Measurements from ENCODE around the gene BABAM2. TPM values are rescaled to one million over a fixed set of nuclear protein-coding genes. Genes with fewer than 3 reads are reported as not detected.
"Not testable (repeated sequence)": the region's sequence is repeated elsewhere in the genome, so short reads cannot be mapped to it uniquely, and the experiment has no call there.

BABAM2 gene
- polyA plus RNA-seq, 2 donors: 9.1 to 18.0 TPM

- WGBS, 2 donors: 81 to 86% methylated on average over 3 of the region's 3 CpGs
- Histone ChIP-seq H3K27ac (ENCODE audit: low read depth in 2 of 2, low read length in 1 of 2) (no peak overlapping the region), H3K27me3 (ENCODE audit: control insufficient read depth in 1 of 2, insufficient read depth in 2 of 2, low read length in 2 of 2) (no peaks in the 10 kb centered on the region), H3K9me3 (ENCODE audit: control insufficient read depth in 2 of 2, insufficient read depth in 1 of 2, low read depth in 1 of 2, low read length in 1 of 2) (no peaks in the 10 kb centered on the region), H3K36me3 (ENCODE audit: control insufficient read depth in 2 of 2, insufficient read depth in 2 of 2, low read length in 1 of 2) (no peaks in the 10 kb centered on the region), H3K4me3 (ENCODE audit: low read depth in 1 of 2, low read length in 2 of 2) (no peak overlapping the region), H3K4me1 (ENCODE audit: control insufficient read depth in 2 of 2, insufficient read depth in 2 of 2, low read length in 1 of 2) (no peaks in the 10 kb centered on the region)
Measured at GRCh38 chr2:27964067-27964466, 73.5 kb downstream of the BABAM2 start.

GRCh38 chr2:27965841-27966240, 75.3 kb downstream of the BABAM2 start:
- H3K4me1 ChIP-seq (ENCODE audit: control insufficient read depth in 2 of 2, insufficient read depth in 2 of 2, low read length in 1 of 2): no peaks in the 10 kb centered on the region
- no peaks in the 10 kb centered on the region for H3K9me3 ChIP-seq (ENCODE audit: control insufficient read depth in 2 of 2, insufficient read depth in 1 of 2, low read depth in 1 of 2, low read length in 1 of 2)
- no peak overlapping the region for H3K4me3 ChIP-seq (ENCODE audit: low read depth in 1 of 2, low read length in 2 of 2)
- H3K36me3 ChIP-seq (ENCODE audit: control insufficient read depth in 2 of 2, insufficient read depth in 2 of 2, low read length in 1 of 2): no peaks in the 10 kb centered on the region
- 79 to 83% methylated on average over 2 of the region's 2 CpGs for WGBS, 2 donors
- no peaks in the 10 kb centered on the region for H3K27me3 ChIP-seq (ENCODE audit: control insufficient read depth in 1 of 2, insufficient read depth in 2 of 2, low read length in 2 of 2)
- no peak overlapping the region for H3K27ac ChIP-seq (ENCODE audit: low read depth in 2 of 2, low read length in 1 of 2)

GRCh38 chr2:27966466-27966865, 75.9 kb downstream of the BABAM2 start:
- H3K9me3 ChIP-seq (ENCODE audit: control insufficient read depth in 2 of 2, insufficient read depth in 1 of 2, low read depth in 1 of 2, low read length in 1 of 2): no peaks in the 10 kb centered on the region
- H3K36me3 ChIP-seq (ENCODE audit: control insufficient read depth in 2 of 2, insufficient read depth in 2 of 2, low read length in 1 of 2): no peaks in the 10 kb centered on the region
- H3K27ac ChIP-seq (ENCODE audit: low read depth in 2 of 2, low read length in 1 of 2): no peak overlapping the region
- no peaks in the 10 kb centered on the region for H3K27me3 ChIP-seq (ENCODE audit: control insufficient read depth in 1 of 2, insufficient read depth in 2 of 2, low read length in 2 of 2)
- no peaks in the 10 kb centered on the region for H3K4me1 ChIP-seq (ENCODE audit: control insufficient read depth in 2 of 2, insufficient read depth in 2 of 2, low read length in 1 of 2)
- WGBS, 2 donors: 67% methylated on average over 3 of the region's 3 CpGs
- no peak overlapping the region for H3K4me3 ChIP-seq (ENCODE audit: low read depth in 1 of 2, low read length in 2 of 2)

GRCh38 chr2:27967076-27967475, 76.5 kb downstream of the BABAM2 start:
- Histone ChIP-seq H3K36me3 (ENCODE audit: control insufficient read depth in 2 of 2, insufficient read depth in 2 of 2, low read length in 1 of 2) (no peaks in the 10 kb centered on the region), H3K4me1 (ENCODE audit: control insufficient read depth in 2 of 2, insufficient read depth in 2 of 2, low read length in 1 of 2) (no peaks in the 10 kb centered on the region), H3K4me3 (ENCODE audit: low read depth in 1 of 2, low read length in 2 of 2) (no peak overlapping the region), H3K9me3 (ENCODE audit: control insufficient read depth in 2 of 2, insufficient read depth in 1 of 2, low read depth in 1 of 2, low read length in 1 of 2) (no peaks in the 10 kb centered on the region), H3K27ac (ENCODE audit: low read depth in 2 of 2, low read length in 1 of 2) (no peak overlapping the region), H3K27me3 (ENCODE audit: control insufficient read depth in 1 of 2, insufficient read depth in 2 of 2, low read length in 2 of 2) (no peaks in the 10 kb centered on the region)
- 80 to 85% methylated on average over 4 of the region's 4 CpGs for WGBS, 2 donors

GRCh38 chr2:27968045-27968444, 77.5 kb downstream of the BABAM2 start:
- not testable (repeated sequence) for H3K27me3 ChIP-seq (ENCODE audit: control insufficient read depth in 1 of 2, insufficient read depth in 2 of 2, low read length in 2 of 2); H3K4me1 ChIP-seq (ENCODE audit: control insufficient read depth in 2 of 2, insufficient read depth in 2 of 2, low read length in 1 of 2); H3K36me3 ChIP-seq (ENCODE audit: control insufficient read depth in 2 of 2, insufficient read depth in 2 of 2, low read length in 1 of 2); H3K4me3 ChIP-seq (ENCODE audit: low read depth in 1 of 2, low read length in 2 of 2); H3K9me3 ChIP-seq (ENCODE audit: control insufficient read depth in 2 of 2, insufficient read depth in 1 of 2, low read depth in 1 of 2, low read length in 1 of 2); H3K27ac ChIP-seq (ENCODE audit: low read depth in 2 of 2, low read length in 1 of 2)
- 91 to 99% methylated on average over 4 of the region's 4 CpGs for WGBS, 2 donors

GRCh38 chr2:27968957-27969356, 78.4 kb downstream of the BABAM2 start:
- H3K27me3 ChIP-seq (ENCODE audit: control insufficient read depth in 1 of 2, insufficient read depth in 2 of 2, low read length in 2 of 2); H3K27ac ChIP-seq (ENCODE audit: low read depth in 2 of 2, low read length in 1 of 2); H3K9me3 ChIP-seq (ENCODE audit: control insufficient read depth in 2 of 2, insufficient read depth in 1 of 2, low read depth in 1 of 2, low read length in 1 of 2); H3K36me3 ChIP-seq (ENCODE audit: control insufficient read depth in 2 of 2, insufficient read depth in 2 of 2, low read length in 1 of 2); H3K4me3 ChIP-seq (ENCODE audit: low read depth in 1 of 2, low read length in 2 of 2); H3K4me1 ChIP-seq (ENCODE audit: control insufficient read depth in 2 of 2, insufficient read depth in 2 of 2, low read length in 1 of 2): not testable (repeated sequence)
- 95 to 96% methylated on average over 2 of the region's 2 CpGs for WGBS, 2 donors

- Histone ChIP-seq H3K27me3 (ENCODE audit: control insufficient read depth in 1 of 2, insufficient read depth in 2 of 2, low read length in 2 of 2) (no peaks in the 10 kb centered on the region), H3K27ac (ENCODE audit: low read depth in 2 of 2, low read length in 1 of 2) (no peak overlapping the region), H3K9me3 (ENCODE audit: control insufficient read depth in 2 of 2, insufficient read depth in 1 of 2, low read depth in 1 of 2, low read length in 1 of 2) (no peaks in the 10 kb centered on the region), H3K4me3 (ENCODE audit: low read depth in 1 of 2, low read length in 2 of 2) (no peak overlapping the region), H3K36me3 (ENCODE audit: control insufficient read depth in 2 of 2, insufficient read depth in 2 of 2, low read length in 1 of 2) (no peaks in the 10 kb centered on the region), H3K4me1 (ENCODE audit: control insufficient read depth in 2 of 2, insufficient read depth in 2 of 2, low read length in 1 of 2) (no peaks in the 10 kb centered on the region)
- WGBS, 2 donors: 87 to 88% methylated on average over 2 of the region's 2 CpGs
Measured at GRCh38 chr2:27972311-27972710, 81.8 kb downstream of the BABAM2 start.

GRCh38 chr2:27973592-27973991, 83.1 kb downstream of the BABAM2 start:
- WGBS, 2 donors: 84 to 85% methylated on average over 3 of the region's 3 CpGs
- no peak overlapping the region for H3K27ac ChIP-seq (ENCODE audit: low read depth in 2 of 2, low read length in 1 of 2)
- H3K36me3 ChIP-seq (ENCODE audit: control insufficient read depth in 2 of 2, insufficient read depth in 2 of 2, low read length in 1 of 2): no peaks in the 10 kb centered on the region
- H3K9me3 ChIP-seq (ENCODE audit: control insufficient read depth in 2 of 2, insufficient read depth in 1 of 2, low read depth in 1 of 2, low read length in 1 of 2): no peaks in the 10 kb centered on the region
- H3K27me3 ChIP-seq (ENCODE audit: control insufficient read depth in 1 of 2, insufficient read depth in 2 of 2, low read length in 2 of 2): no peaks in the 10 kb centered on the region
- no peak overlapping the region for H3K4me3 ChIP-seq (ENCODE audit: low read depth in 1 of 2, low read length in 2 of 2)
- H3K4me1 ChIP-seq (ENCODE audit: control insufficient read depth in 2 of 2, insufficient read depth in 2 of 2, low read length in 1 of 2): no peaks in the 10 kb centered on the region

GRCh38 chr2:27976308-27976707, 85.8 kb downstream of the BABAM2 start:
- Histone ChIP-seq H3K36me3 (ENCODE audit: control insufficient read depth in 2 of 2, insufficient read depth in 2 of 2, low read length in 1 of 2) (no peaks in the 10 kb centered on the region), H3K27me3 (ENCODE audit: control insufficient read depth in 1 of 2, insufficient read depth in 2 of 2, low read length in 2 of 2) (no peaks in the 10 kb centered on the region), H3K9me3 (ENCODE audit: control insufficient read depth in 2 of 2, insufficient read depth in 1 of 2, low read depth in 1 of 2, low read length in 1 of 2) (no peaks in the 10 kb centered on the region), H3K27ac (ENCODE audit: low read depth in 2 of 2, low read length in 1 of 2) (no peak overlapping the region), H3K4me3 (ENCODE audit: low read depth in 1 of 2, low read length in 2 of 2) (no peak overlapping the region), H3K4me1 (ENCODE audit: control insufficient read depth in 2 of 2, insufficient read depth in 2 of 2, low read length in 1 of 2) (no peaks in the 10 kb centered on the region)
- WGBS, 2 donors: 95 to 97% methylated on average over 1 of the region's 1 CpG

GRCh38 chr2:27977731-27978312, 87.3 kb downstream of the BABAM2 start:
- no peaks in the 10 kb centered on the region for H3K27me3 ChIP-seq (ENCODE audit: control insufficient read depth in 1 of 2, insufficient read depth in 2 of 2, low read length in 2 of 2)
- H3K4me3 ChIP-seq (ENCODE audit: low read depth in 1 of 2, low read length in 2 of 2): no peak overlapping the region
- no peaks in the 10 kb centered on the region for H3K4me1 ChIP-seq (ENCODE audit: control insufficient read depth in 2 of 2, insufficient read depth in 2 of 2, low read length in 1 of 2)
- no peaks in the 10 kb centered on the region for H3K36me3 ChIP-seq (ENCODE audit: control insufficient read depth in 2 of 2, insufficient read depth in 2 of 2, low read length in 1 of 2)
- no peak overlapping the region for H3K27ac ChIP-seq (ENCODE audit: low read depth in 2 of 2, low read length in 1 of 2)
- 65 to 72% methylated on average over 3 of the region's 3 CpGs for WGBS, 2 donors
- no peaks in the 10 kb centered on the region for H3K9me3 ChIP-seq (ENCODE audit: control insufficient read depth in 2 of 2, insufficient read depth in 1 of 2, low read depth in 1 of 2, low read length in 1 of 2)
